ENCODE results near the gene DYNLT2B. TPM values are rescaled to one million over a fixed set of nuclear protein-coding genes. Genes with fewer than 3 reads are reported as not detected.

DYNLT2B gene
- polyA plus RNA-seq, 3 donors, result 2.5 to 3.0 (median 2.7) TPM

DNA sequence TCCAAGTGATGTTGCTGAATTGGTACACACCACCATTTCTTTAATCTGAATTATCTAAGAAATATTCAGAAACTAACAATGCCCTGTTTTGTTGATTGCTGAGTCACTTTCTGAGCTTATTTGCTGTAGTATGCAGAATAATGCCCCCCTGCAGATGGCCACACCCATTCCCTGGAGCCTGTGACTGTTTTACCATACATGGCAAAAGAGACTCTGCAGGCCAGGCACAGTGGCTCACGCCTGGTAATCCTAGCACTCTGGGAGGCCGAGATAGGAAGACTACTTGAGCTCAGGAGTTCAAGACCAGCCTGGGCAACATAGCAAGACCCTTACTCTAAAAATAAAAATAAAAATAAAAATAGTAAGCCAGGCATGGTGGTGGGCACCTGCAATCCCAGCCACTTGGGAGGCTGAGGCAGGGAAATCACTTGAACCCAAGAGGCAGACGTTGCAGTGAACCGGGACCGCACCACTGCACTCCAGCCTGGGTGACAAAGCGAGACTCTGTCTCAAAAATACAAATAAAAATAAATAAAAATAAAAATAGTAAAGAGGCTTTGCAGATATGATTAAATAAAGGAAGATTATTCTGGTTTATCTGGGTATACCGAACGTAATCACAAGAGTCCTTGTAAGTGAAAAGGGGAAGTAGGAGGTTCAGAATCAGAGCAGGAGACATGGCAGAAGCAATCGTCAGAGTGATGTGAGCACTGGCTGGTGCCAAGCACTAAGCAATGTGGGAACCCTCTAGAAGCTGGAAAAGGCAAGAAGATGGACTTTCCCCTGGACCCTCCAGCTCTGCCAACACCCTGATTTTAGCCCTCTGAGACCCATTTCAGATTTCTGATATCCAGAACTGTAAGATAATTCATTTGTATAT, 49.5 kb downstream of the DYNLT2B start:
- Mint-ChIP-seq H3K36me3 (peaks cover 49 to 78% of the 10 kb centered on the region in 2 donors), H3K9me3 (peaks cover 0 to 1% (median 0%) of the 10 kb centered on the region in 7 donors), H3K27me3 (ENCODE audit: low read depth in 3 of 3) (peaks cover 0 to 1% (median 0%) of the 10 kb centered on the region in 3 donors), H3K4me3 (no peak overlapping the region), H3K27ac (peak overlapping the region in 4 of 7 donors; percentile 43 to 60 (median 52)), H3K4me1 (peaks cover 15% of the 10 kb centered on the region)
- no peak overlapping the region for H2AFZ ChIP-seq (ENCODE audit: insufficient read depth, low read depth, low read length, poor library complexity, severe bottlenecking)
- peak overlapping the region in 1 of 2 donors; percentile 42 for H3K27ac ChIP-seq (ENCODE audit: low read depth in 1 of 2, low read length in 2 of 2)
- 27% methylated on average over 4 of the region's 9 CpGs for WGBS (ENCODE audit: insufficient coverage)
- no peak overlapping the region for H3K4me3 ChIP-seq (replicated peaks in 1 of 3; ENCODE audit: low read depth in 2 of 3, low read length in 3 of 3)
- H3K4me1 ChIP-seq (ENCODE audit: control insufficient read depth in 1 of 2, insufficient read depth in 2 of 2, low read length in 2 of 2), result peaks cover 5 to 14% of the 10 kb centered on the region in 2 donors
- no peak overlapping the region for H3K9ac ChIP-seq (ENCODE audit: insufficient read depth, low read length, poor library complexity, severe bottlenecking)
- H3K4me2 ChIP-seq (replicated peaks; ENCODE audit: extremely low read depth, low read length, poor library complexity, severe bottlenecking), result no peak overlapping the region
- intact Hi-C loops (cut with micrococcal nuclease), result no loop called here
- no peaks in the 10 kb centered on the region for H3K27me3 ChIP-seq (ENCODE audit: control insufficient read depth in 2 of 2, insufficient read depth in 2 of 2, low read length in 2 of 2)
- TF ChIP-seq, protein P1, sequence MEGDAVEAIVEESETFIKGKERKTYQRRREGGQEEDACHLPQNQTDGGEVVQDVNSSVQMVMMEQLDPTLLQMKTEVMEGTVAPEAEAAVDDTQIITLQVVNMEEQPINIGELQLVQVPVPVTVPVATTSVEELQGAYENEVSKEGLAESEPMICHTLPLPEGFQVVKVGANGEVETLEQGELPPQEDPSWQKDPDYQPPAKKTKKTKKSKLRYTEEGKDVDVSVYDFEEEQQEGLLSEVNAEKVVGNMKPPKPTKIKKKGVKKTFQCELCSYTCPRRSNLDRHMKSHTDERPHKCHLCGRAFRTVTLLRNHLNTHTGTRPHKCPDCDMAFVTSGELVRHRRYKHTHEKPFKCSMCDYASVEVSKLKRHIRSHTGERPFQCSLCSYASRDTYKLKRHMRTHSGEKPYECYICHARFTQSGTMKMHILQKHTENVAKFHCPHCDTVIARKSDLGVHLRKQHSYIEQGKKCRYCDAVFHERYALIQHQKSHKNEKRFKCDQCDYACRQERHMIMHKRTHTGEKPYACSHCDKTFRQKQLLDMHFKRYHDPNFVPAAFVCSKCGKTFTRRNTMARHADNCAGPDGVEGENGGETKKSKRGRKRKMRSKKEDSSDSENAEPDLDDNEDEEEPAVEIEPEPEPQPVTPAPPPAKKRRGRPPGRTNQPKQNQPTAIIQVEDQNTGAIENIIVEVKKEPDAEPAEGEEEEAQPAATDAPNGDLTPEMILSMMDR (IDR thresholded peaks at IDR 0.05), result no peak
- H3K36me3 ChIP-seq (replicated peaks in 1 of 2; ENCODE audit: control insufficient read depth in 1 of 2, insufficient read depth in 2 of 2, low read length in 2 of 2), result peaks cover 53 to 78% of the 10 kb centered on the region in 2 donors
- H4K20me1 ChIP-seq (ENCODE audit: insufficient read depth, low read length), result peaks cover 78% of the 10 kb centered on the region
- H3K9me3 ChIP-seq (replicated peaks in 1 of 2; ENCODE audit: control insufficient read depth in 1 of 2, insufficient read depth in 1 of 2, low read length in 2 of 2), result no peaks in the 10 kb centered on the region
- peak; percentile 32 to 52 (median 36) for DNase-seq
- peaks cover 53% of the 10 kb centered on the region for H3K79me2 ChIP-seq (ENCODE audit: insufficient read depth, low read length)

DNA sequence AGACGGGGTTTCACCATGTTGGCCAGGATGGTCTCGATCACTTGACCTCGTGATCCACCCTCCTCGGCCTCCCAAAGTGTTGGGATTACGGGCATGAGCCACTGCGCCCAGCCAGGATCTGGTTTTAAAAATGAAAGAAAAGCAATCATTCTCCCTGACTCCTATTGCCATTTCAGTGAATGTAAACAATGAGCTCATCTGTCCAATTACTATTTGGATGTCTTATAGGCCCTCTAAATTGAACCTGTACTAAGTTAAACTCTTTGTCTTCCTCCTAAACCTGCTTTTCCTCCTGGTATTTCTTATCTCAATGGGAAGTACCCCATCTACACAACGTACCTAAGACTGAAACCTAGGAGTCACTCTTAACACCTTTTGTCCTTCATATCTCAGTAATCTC, 54.2 kb downstream of the DYNLT2B start:
- H3K36me3 Mint-ChIP-seq, result peaks cover 52 to 80% of the 10 kb centered on the region in 2 donors
- Histone ChIP-seq H3K36me3 (replicated peaks in 1 of 2; ENCODE audit: control insufficient read depth in 1 of 2, insufficient read depth in 2 of 2, low read length in 2 of 2) (peaks cover 51 to 80% of the 10 kb centered on the region in 2 donors), H3K9me3 (replicated peaks in 1 of 2; ENCODE audit: control insufficient read depth in 1 of 2, insufficient read depth in 1 of 2, low read length in 2 of 2) (no peaks in the 10 kb centered on the region), H3K9ac (ENCODE audit: insufficient read depth, low read length, poor library complexity, severe bottlenecking) (no peak overlapping the region), H3K4me3 (replicated peaks in 1 of 3; ENCODE audit: low read depth in 2 of 3, low read length in 3 of 3) (no peak overlapping the region), H3K4me2 (replicated peaks; ENCODE audit: extremely low read depth, low read length, poor library complexity, severe bottlenecking) (no peak overlapping the region), H4K20me1 (ENCODE audit: insufficient read depth, low read length) (peaks cover 74% of the 10 kb centered on the region), H3K79me2 (ENCODE audit: insufficient read depth, low read length) (peaks cover 48% of the 10 kb centered on the region), H3K4me1 (ENCODE audit: control insufficient read depth in 1 of 2, insufficient read depth in 2 of 2, low read length in 2 of 2) (peaks cover 5 to 7% of the 10 kb centered on the region in 2 donors), H3K27me3 (ENCODE audit: control insufficient read depth in 2 of 2, insufficient read depth in 2 of 2, low read length in 2 of 2) (no peaks in the 10 kb centered on the region), H2AFZ (ENCODE audit: insufficient read depth, low read depth, low read length, poor library complexity, severe bottlenecking) (no peak overlapping the region), H3K27ac (ENCODE audit: low read depth in 1 of 2, low read length in 2 of 2) (no peak overlapping the region)
- no peak for DNase-seq
- 100% methylated on average over 7 of the region's 7 CpGs for WGBS (ENCODE audit: insufficient coverage)
- H3K9me3 Mint-ChIP-seq, result peaks cover 0 to 1% (median 0%) of the 10 kb centered on the region in 7 donors
- intact Hi-C loops (cut with micrococcal nuclease), result no loop called here
- peaks cover 0 to 1% (median 0%) of the 10 kb centered on the region in 3 donors for H3K27me3 Mint-ChIP-seq (ENCODE audit: low read depth in 3 of 3)
- no peak overlapping the region for H3K27ac Mint-ChIP-seq
- TF ChIP-seq, protein P1 (IDR thresholded peaks at IDR 0.05), result no peak
- no peak overlapping the region for H3K4me3 Mint-ChIP-seq
- H3K4me1 Mint-ChIP-seq, result peaks cover 6% of the 10 kb centered on the region
